H9 (cell line): ENCODE measurements around the gene ZIC5. TPM values are rescaled to one million over a fixed set of nuclear protein-coding genes. Genes with fewer than 3 reads are reported as not detected.

Experiments
- DNase-seq: peaks from one replicate; pipeline ENCODE4 v3.0.0-alpha.2; 2017
- H2AFZ ChIP-seq: one replicate; pipeline ENCODE4 v1.6.1; 2013; ENCODE audit warnings: mild to moderate bottlenecking, low read length, control low read depth, moderate library complexity
- H2AK5ac ChIP-seq: 2 replicates; pipeline ENCODE4 v1.6.1; 2013; ENCODE audit warnings: low read length, control low read depth, mixed read lengths; ENCODE audit not compliant: insufficient read length
- H2BK120ac ChIP-seq: one replicate; pipeline ENCODE4 v1.6.1; 2013; ENCODE audit warnings: low read depth, mild to moderate bottlenecking, low read length, control low read depth, inconsistent platforms; ENCODE audit not compliant: poor library complexity, severe bottlenecking
- H2BK12ac ChIP-seq: 2 replicates; pipeline ENCODE4 v1.6.1; 2013; ENCODE audit warnings: low read length, control low read depth, mixed read lengths, low read depth; ENCODE audit not compliant: insufficient read length
- H2BK15ac ChIP-seq: 2 replicates; pipeline ENCODE4 v1.6.1; 2013; ENCODE audit warnings: low read depth, low read length, control low read depth
- H2BK20ac ChIP-seq: one replicate; pipeline ENCODE4 v1.6.1; 2013; ENCODE audit warnings: low read depth, mild to moderate bottlenecking, low read length, control low read depth, inconsistent platforms; ENCODE audit not compliant: poor library complexity, severe bottlenecking
- H2BK5ac ChIP-seq: 2 replicates; pipeline ENCODE4 v1.6.1; 2013; ENCODE audit warnings: low read length, control low read depth, mixed read lengths; ENCODE audit not compliant: insufficient read length
- H3K14ac ChIP-seq: 2 replicates; pipeline ENCODE4 v1.6.1; 2013; ENCODE audit warnings: low read length, control low read depth; ENCODE audit not compliant: insufficient read depth
- H3K18ac ChIP-seq: 2 replicates; pipeline ENCODE4 v1.6.1; 2013; ENCODE audit warnings: low read depth, mild to moderate bottlenecking, mixed read lengths, low read length, control low read depth; ENCODE audit not compliant: insufficient read length
- H3K23ac ChIP-seq: 2 replicates; pipeline ENCODE4 v1.6.1; 2013; ENCODE audit warnings: low read length, control low read depth, mixed read lengths, low read depth; ENCODE audit not compliant: insufficient read length
- H3K23me2 ChIP-seq: 2 replicates; pipeline ENCODE4 v1.6.1; 2013; ENCODE audit warnings: low read depth, mild to moderate bottlenecking, mixed read lengths, low read length, control low read depth; ENCODE audit not compliant: insufficient read length, poor library complexity, severe bottlenecking
- H3K27ac ChIP-seq: 2 replicates; pipeline ENCODE4 v1.5.1; 2013; ENCODE audit warnings: low read length, control low read depth, mixed read lengths, low read depth; ENCODE audit not compliant: insufficient read length
- H3K27me3 ChIP-seq: 2 replicates; pipeline ENCODE4 v1.6.1; 2013; ENCODE audit warnings: low read length, control low read depth, inconsistent platforms; ENCODE audit not compliant: insufficient read depth
- H3K4ac ChIP-seq: 2 replicates; pipeline ENCODE4 v1.6.1; 2013; ENCODE audit warnings: low read depth, mild to moderate bottlenecking, control low read depth, inconsistent platforms, low read length, moderate library complexity
- H3K4me1 ChIP-seq: 2 replicates; pipeline ENCODE4 v1.6.1; 2013; ENCODE audit warnings: low read length, control low read depth, inconsistent platforms; ENCODE audit not compliant: insufficient read depth
- H3K4me2 ChIP-seq: 2 replicates; pipeline ENCODE4 v1.6.1; 2013; ENCODE audit warnings: low read length, control low read depth, mixed read lengths; ENCODE audit not compliant: insufficient read length, insufficient read depth
- H3K56ac ChIP-seq: 2 replicates; pipeline ENCODE4 v1.6.1; 2013; ENCODE audit warnings: low read depth, mild to moderate bottlenecking, mixed read lengths, low read length, control low read depth; ENCODE audit not compliant: insufficient read length
- H3K79me1 ChIP-seq: 2 replicates; pipeline ENCODE4 v1.6.1; 2013; ENCODE audit warnings: low read depth, mild to moderate bottlenecking, moderate library complexity, low read length, control low read depth, inconsistent platforms; ENCODE audit not compliant: insufficient read depth, poor library complexity, severe bottlenecking
- H3K79me2 ChIP-seq: 2 replicates; pipeline ENCODE4 v1.6.1; 2013; ENCODE audit warnings: low read length, control low read depth, inconsistent platforms; ENCODE audit not compliant: insufficient read depth
- H3K9ac ChIP-seq: 2 replicates; pipeline ENCODE4 v1.6.1; 2013; ENCODE audit warnings: low read length, control low read depth, mixed read lengths; ENCODE audit not compliant: insufficient read length; ENCODE audit errors: extremely low read depth
- H3K9me3 ChIP-seq: one replicate; pipeline ENCODE4 v1.6.1; 2013; ENCODE audit warnings: low read depth, low read length, inconsistent platforms; ENCODE audit not compliant: control insufficient read depth
- H3T11ph ChIP-seq: one replicate; pipeline ENCODE4 v1.6.1; 2013; ENCODE audit warnings: mild to moderate bottlenecking, low read length, control low read depth, inconsistent platforms
- H4K20me1 ChIP-seq: one replicate; pipeline ENCODE4 v1.6.1; 2013; ENCODE audit not compliant: control insufficient read depth, insufficient read length, insufficient read depth
- H4K5ac ChIP-seq: 2 replicates; pipeline ENCODE4 v1.6.1; 2013; ENCODE audit warnings: low read depth, mild to moderate bottlenecking, mixed read lengths, low read length, control low read depth; ENCODE audit not compliant: insufficient read length
- H4K8ac ChIP-seq: replicated peaks from 2 replicates; pipeline ENCODE4 v1.6.1; 2013; ENCODE audit warnings: low read length, control low read depth, mixed read lengths, low read depth; ENCODE audit not compliant: insufficient read length
- H4K91ac ChIP-seq: 2 replicates; pipeline ENCODE4 v1.6.1; 2013; ENCODE audit warnings: low read depth, mild to moderate bottlenecking, moderate library complexity, mixed read lengths, low read length, control low read depth; ENCODE audit not compliant: insufficient read length
- H3K27ac Mint-ChIP-seq, 3 experiments: 2 replicates in 2 of 3; 3 replicates in 1 of 3; pipeline ENCODE4 v1.8.0; 2020 to 2021; ENCODE audit warnings: mixed read lengths in 3 of 3, mild to moderate bottlenecking in 1 of 3, moderate library complexity in 1 of 3
- H3K27me3 Mint-ChIP-seq: 2 replicates; pipeline ENCODE4 v1.8.0; 2021; ENCODE audit warnings: low read depth, mild to moderate bottlenecking, moderate library complexity, mixed read lengths
- H3K36me3 Mint-ChIP-seq, 3 experiments: 2 replicates in 2 of 3; 3 replicates in 1 of 3; pipeline ENCODE4 v1.8.0; 2020 to 2021; ENCODE audit warnings: low read depth in 3 of 3, mixed read lengths in 3 of 3; ENCODE audit not compliant: insufficient read depth in 1 of 3
- H3K4me1 Mint-ChIP-seq, 2 experiments: 2 replicates each; pipeline ENCODE4 v1.8.0; 2020; ENCODE audit warnings: mixed read lengths in 2 of 2
- H3K4me3 Mint-ChIP-seq, 2 experiments: 2 replicates in 1 of 2; 3 replicates in 1 of 2; pipeline ENCODE4 v1.8.0; 2020 to 2021; ENCODE audit warnings: mild to moderate bottlenecking in 2 of 2, mixed read lengths in 2 of 2, moderate library complexity in 1 of 2
- H3K9me3 Mint-ChIP-seq, 2 experiments: 2 replicates in 1 of 2; 3 replicates in 1 of 2; pipeline ENCODE4 v1.8.0; 2020; ENCODE audit warnings: mild to moderate bottlenecking in 2 of 2, mixed read lengths in 2 of 2, moderate library complexity in 1 of 2
- WGBS: extraction: QIAGEN DNeasy Blood & Tissue Kit; methylation state at CpG from one replicate; pipeline ENCODE4 v1.1.7; 2013; ENCODE audit warnings: missing lambda C conversion rate, low lambda C conversion rate, mixed read lengths; ENCODE audit not compliant: insufficient read length; ENCODE audit errors: extremely low coverage; 5-methylcytosine and 5-hydroxymethylcytosine counted together
- total RNA-seq: library from RNA; stranded (reverse); gene quantifications from 2 replicates; pipeline ENCODE4 v1.2.1, GENCODE V29; 2021
- TF ChIP-seq, protein P1 (sequence below): fragments of 200-600 bp; sonication (generic); conservative IDR thresholded peaks from 3 replicates; pipeline ENCODE4 v1.8.0; 2021; ENCODE audit warnings: antibody characterized with exemption, mild to moderate bottlenecking

Gene ZIC5
- total RNA-seq, 1 experiment from 2014 or later = 51.9 TPM

- H4K5ac ChIP-seq = no peak overlapping the region
- no CpG with 5 or more reads among the region's 2 CpGs for WGBS
Observed at GRCh38 chr13:99919132-99919531, 52.4 kb downstream of the ZIC5 start.

More at GRCh38 chr13:99919132-99919531, 52.4 kb downstream of the ZIC5 start:
- Histone ChIP-seq H3K4me2 (no peak overlapping the region), H3K56ac (no peak overlapping the region), H3K27ac (no peak overlapping the region), H3K18ac (no peak overlapping the region), H2BK120ac (no peak overlapping the region), H4K20me1 (no peaks in the 10 kb centered on the region), H3K79me2 (no peaks in the 10 kb centered on the region), H3K23ac (no peak overlapping the region), H3K4ac (no peak overlapping the region), H2BK15ac (no peak overlapping the region), H3T11ph (no peak overlapping the region), H2AK5ac (no peak overlapping the region), H3K14ac (no peak overlapping the region), H3K27me3 (no peaks in the 10 kb centered on the region), H3K23me2 (no peaks in the 10 kb centered on the region), H3K9ac (no peak overlapping the region), H2BK5ac (no peak overlapping the region), H3K9me3 (no peaks in the 10 kb centered on the region), H3K79me1 (no peaks in the 10 kb centered on the region), H2BK20ac (no peak overlapping the region), H4K8ac (no peak overlapping the region), H3K4me1 (no peaks in the 10 kb centered on the region), H2AFZ (no peak overlapping the region), H4K91ac (no peak overlapping the region), H2BK12ac (no peak overlapping the region)
- Mint-ChIP-seq H3K9me3 (peaks cover 0 to 6% of the 10 kb centered on the region in 2 experiments; a peak in 2 of 5 replicates), H3K36me3 (no peaks in the 10 kb centered on the region; a peak in 2 of 7 replicates), H3K27ac (no peak overlapping the region), H3K27me3 (peaks cover 6% of the 10 kb centered on the region), H3K4me3 (no peak overlapping the region), H3K4me1 (peaks cover 13 to 15% of the 10 kb centered on the region in 2 experiments)
- TF ChIP-seq, protein P1, sequence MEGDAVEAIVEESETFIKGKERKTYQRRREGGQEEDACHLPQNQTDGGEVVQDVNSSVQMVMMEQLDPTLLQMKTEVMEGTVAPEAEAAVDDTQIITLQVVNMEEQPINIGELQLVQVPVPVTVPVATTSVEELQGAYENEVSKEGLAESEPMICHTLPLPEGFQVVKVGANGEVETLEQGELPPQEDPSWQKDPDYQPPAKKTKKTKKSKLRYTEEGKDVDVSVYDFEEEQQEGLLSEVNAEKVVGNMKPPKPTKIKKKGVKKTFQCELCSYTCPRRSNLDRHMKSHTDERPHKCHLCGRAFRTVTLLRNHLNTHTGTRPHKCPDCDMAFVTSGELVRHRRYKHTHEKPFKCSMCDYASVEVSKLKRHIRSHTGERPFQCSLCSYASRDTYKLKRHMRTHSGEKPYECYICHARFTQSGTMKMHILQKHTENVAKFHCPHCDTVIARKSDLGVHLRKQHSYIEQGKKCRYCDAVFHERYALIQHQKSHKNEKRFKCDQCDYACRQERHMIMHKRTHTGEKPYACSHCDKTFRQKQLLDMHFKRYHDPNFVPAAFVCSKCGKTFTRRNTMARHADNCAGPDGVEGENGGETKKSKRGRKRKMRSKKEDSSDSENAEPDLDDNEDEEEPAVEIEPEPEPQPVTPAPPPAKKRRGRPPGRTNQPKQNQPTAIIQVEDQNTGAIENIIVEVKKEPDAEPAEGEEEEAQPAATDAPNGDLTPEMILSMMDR = no peak
- no peak for DNase-seq
